Stimulated activated CD8-positive, alpha-beta memory T cell treated with anti-CD3 and anti-CD28 coated beads, Interleukin-12 subunit alpha, Interleukin-12 subunit beta, amount 100 ng/mL, for 1 hour (primary cell): ENCODE results near the gene ACOD1.
A peak's percentile ranks its signal among the peaks of the same experiment; 100 is the strongest.

ENCODE experiments used
- DNase-seq: peaks from one replicate; pipeline ENCODE4 v3.0.0-alpha.2; 2020; ENCODE audit warnings: low read depth

ACOD1 gene

GRCh38 chr13:76991796-76992547 is 43.7 kb downstream of the ACOD1 start, which contains the start of gene CLN5:
Gene CLN5 (plus strand): TSS chr13:76992081. CDS start chr13:76992099, 18 bp downstream.
- peak; percentile 88 for DNase-seq

GRCh38 chr13:76992548-76993001 is 44.3 kb downstream of the ACOD1 start:
- DNase-seq: no peak

- DNase-seq: no peak
Observed at GRCh38 chr13:76993021-76993420, 44.7 kb downstream of the ACOD1 start.

- DNase-seq: no peak
Observed at GRCh38 chr13:76993473-76993872, 45.2 kb downstream of the ACOD1 start.

- DNase-seq: no peak
Observed at GRCh38 chr13:76994281-76994680, 46.0 kb downstream of the ACOD1 start.

DNA sequence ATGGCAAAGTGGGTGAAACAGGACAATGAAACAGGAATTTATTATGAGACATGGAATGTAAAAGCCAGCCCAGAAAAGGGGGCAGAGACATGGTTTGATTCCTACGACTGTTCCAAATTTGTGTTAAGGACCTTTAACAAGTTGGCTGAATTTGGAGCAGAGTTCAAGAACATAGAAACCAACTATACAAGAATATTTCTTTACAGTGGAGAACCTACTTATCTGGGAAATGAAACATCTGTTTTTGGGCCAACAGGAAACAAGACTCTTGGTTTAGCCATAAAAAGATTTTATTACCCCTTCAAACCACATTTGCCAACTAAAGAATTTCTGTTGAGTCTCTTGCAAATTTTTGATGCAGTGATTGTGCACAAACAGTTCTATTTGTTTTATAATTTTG is 52.2 kb downstream of the ACOD1 start:
- no peak for DNase-seq

DNA sequence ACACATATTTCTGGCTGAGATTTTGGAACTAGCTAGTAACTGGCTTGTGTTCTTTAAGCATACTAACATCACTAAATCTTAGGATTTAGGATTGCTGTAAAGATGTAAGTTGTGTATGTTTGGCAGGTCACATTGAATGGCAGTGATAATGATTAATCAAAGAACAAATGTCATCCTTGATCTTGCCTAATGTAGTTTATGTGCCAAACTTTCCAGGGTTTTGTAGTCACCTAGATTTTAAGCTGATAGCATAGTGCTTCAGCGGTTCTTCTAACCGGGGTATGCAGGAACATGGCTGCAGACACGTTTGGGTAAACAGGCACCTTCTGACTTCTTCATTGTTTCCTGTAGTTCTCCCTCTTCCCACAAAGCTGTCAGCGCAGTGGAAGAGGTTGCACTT is 53.2 kb downstream of the ACOD1 start:
- no peak for DNase-seq

DNA sequence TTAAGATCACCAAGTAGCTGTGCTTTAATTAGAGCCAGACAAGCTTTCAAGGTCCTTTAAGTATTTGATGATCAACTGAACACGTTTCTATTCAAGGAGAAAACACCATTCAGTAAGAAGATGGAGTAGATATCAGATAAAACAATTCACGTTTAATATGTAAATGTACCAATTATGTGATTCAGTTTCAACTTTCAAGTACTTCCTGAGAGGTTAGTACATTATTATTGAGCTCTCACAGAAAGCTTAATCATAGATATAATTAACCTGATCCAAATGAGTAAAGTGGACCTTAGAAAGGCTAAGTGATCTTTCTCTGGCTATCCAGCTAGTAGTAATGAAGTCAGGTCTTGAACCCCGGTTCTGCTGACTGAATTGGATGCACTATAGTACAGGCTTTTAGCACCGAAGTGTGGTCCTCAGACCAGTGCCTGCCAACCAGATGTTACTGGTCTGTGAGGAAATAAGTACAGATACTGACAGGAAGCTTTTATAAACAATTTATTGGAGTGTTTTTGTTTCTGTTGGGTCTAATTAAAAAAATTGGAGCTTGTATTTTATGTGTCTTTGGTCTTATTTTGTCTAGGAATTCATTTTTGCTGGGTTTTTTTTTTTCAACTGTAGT is 53.8 kb downstream of the ACOD1 start:
- no peak for DNase-seq

DNA sequence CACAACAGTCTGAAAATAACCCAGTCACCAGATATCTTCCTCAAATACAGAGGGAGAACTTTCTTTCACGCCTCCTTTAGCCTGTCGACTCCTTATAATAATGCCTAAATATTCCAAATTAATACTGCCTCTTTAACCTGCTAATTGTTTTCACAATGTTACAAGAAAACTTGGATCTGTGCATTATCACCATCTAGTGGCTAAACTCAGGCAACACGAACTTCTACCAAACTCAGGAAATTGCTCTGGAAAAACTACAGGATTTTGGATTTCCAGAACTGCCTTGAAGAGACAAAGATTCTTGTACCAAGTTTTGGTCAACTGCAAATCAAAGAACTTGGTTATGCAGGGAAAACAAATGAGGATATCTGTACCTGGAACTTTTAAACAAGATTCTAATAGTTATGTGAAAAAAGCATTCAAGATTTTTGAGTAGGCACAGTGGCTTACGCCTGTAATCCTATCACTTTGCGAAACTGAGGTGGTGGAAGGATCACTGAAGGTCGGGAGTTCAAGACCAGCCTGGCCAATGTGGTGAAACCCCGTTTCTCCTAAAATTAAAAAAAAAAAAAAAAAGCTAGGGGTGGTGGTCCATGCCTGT is 54.4 kb downstream of the ACOD1 start:
- DNase-seq: no peak
